HG02970 (cell line): ENCODE measurements around the gene HES2.
"Not testable (repeated sequence)": the region's sequence is repeated elsewhere in the genome, so short reads cannot be mapped to it uniquely, and the experiment has no call there.

Experiments
- ATAC-seq: cut with Tn5 transposase; IDR thresholded peaks from one replicate; pipeline ENCODE4 v1.9.1; 2021; ENCODE audit warnings: mild to moderate bottlenecking, moderate library complexity, moderate number of reproducible peaks; ENCODE audit not compliant: unreplicated experiment, low FRiP score

Gene HES2

DNA sequence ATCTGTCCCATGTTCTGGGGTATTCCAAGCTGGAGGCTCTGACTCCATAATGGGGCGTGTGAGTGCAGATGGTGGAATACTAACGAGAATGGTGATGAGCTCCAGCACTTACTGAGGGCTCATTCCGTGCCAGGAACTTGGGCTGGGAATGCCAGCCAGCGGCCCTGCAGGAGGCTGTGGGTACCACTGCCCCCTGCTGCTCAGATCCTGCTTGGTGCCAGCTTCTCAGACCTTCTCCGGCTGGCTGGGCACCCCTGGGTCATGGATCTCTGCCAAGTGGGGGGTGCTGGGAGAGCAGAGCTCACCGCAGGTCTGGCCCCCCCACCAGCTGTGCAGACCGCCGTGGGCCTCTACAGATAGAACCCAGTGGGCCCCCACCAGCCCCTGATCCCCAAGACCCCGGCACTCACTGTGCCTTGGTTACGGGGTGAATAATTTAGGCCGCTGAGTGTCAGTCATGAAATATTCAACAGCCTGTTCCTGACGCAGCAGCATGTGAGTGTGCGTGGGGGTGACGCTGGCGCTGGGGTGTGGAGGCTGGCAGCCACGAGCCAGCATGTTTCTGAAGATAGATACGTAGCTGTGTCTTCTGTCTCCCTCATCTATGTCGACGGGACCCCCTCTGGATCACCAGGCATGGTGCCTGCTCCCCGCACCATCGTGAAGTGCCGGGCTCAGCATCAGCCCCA is 17.4 kb upstream of the HES2 start:
- ATAC-seq, result not testable (repeated sequence)

DNA sequence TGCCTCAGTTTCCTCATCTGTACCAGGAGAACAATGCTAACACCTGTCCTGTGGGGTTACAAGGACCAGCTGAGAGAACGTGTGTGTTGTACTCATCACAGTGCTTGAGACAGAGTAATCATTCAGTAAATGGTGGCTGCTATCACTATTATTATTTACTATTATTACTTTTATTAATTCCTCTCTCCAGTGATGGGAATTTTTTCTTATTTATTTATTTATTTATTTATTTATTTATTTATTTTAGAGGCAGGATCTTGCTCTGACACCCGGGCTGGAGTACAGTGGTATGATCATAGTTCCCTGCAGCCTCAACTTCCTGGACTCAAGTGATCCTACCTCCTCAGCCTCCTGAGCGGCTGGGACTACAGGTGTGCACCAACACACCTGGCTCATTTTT is 16.6 kb upstream of the HES2 start:
- not testable (repeated sequence) for ATAC-seq

DNA sequence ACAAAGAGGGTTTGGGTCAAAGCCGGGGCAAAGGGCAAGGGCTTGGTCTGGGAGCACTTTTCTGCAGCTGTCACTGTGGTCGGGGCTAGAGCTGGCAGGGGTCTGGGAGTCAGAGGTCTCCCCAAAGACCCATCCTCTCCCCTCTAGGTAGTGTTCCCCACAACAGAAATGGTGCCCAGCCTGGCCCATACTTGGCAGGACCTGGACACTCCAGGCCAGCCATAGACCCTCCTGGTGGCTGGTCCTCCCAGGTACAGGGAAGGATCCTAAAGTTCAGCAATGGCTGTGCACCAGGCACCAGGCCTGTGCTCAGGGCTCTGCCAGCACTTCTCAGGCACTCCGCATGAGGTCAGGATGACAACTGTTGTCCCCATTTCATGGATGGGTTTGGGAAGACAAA is 15.8 kb upstream of the HES2 start:
- ATAC-seq, result no peak

DNA sequence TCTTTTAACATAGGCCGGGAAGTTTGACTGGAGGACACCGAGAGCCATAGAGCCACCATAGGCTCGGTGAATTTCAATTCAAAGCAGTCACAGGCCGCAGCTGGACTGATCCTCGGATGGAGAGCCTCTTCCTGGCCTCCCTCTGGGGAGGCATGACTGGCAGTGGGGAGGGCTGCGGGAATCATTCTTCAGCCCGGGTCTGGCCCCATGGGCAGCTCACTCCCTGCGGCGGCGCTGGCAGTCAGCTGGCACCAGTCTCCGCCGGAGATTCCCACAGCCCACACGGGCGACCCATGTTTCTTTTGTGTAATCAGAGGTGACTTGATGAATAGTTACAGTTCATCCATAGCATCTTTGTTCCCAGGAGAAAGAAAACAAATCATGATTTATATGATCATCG is 15.4 kb upstream of the HES2 start:
- no peak for ATAC-seq

DNA sequence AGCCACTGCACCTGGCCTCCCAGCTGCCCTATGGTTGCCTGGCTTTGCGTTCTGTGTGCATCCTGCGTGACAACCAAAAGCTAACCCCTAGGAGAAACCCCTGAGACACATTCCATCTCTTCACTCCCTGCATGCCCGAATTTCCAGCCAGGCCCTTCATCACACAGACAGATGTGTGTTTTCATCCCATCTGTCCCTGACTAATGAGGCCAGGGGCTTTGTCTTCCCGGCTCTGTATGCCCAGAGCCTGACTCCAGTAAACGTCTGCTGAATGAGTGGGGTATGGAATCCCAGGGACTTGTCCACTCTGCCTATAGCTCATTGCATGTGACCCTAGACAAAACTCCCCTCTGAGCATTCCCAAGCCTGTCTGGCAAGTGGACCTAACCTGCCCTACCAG is 14.5 kb upstream of the HES2 start:
- ATAC-seq, result no peak

DNA sequence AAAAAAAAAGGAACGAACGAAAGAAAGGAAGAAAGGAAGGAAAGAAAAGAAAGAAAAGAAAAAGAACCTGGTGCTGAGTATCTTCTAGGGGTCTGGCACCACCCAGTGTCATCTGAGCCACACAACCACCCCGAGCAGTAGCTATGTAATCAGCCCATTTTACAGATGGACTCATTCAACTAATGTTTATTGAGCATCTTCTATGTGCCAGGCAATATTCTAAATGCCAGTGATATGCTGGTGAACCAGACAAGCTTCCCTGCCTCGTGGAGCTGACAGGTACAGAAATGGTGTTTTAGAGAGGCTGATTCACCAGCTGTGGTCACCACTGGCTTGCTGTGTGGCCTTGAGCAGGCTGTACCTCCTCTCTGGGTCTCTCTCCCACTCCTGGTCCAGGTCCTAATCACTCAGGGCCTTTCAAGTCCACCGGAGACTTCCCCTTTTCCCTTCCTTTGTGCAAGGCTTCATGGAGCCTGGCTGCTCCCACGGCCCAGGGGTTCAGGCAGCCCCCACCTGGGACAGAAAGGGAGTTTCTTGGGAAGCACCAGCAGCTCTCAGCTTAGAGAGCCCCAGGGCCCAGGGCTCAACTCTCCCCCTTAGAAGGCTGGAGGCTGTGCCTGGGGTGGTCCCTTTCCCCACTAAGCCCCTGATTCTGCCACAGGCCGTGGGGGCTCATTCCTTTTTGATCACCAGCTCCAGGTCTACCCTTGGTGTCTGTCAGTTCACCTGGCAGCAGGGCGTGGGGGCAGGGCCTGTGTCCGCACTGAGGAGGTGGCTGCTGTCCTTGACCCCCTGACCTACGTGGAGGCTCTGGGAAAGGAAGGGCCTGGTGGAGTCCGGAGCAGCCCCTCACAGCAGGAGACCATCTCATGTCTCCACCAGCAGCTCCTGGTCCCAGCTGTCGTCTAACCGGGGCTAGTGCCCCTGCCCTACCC is 12.2 kb upstream of the HES2 start:
- not testable (repeated sequence) for ATAC-seq

DNA sequence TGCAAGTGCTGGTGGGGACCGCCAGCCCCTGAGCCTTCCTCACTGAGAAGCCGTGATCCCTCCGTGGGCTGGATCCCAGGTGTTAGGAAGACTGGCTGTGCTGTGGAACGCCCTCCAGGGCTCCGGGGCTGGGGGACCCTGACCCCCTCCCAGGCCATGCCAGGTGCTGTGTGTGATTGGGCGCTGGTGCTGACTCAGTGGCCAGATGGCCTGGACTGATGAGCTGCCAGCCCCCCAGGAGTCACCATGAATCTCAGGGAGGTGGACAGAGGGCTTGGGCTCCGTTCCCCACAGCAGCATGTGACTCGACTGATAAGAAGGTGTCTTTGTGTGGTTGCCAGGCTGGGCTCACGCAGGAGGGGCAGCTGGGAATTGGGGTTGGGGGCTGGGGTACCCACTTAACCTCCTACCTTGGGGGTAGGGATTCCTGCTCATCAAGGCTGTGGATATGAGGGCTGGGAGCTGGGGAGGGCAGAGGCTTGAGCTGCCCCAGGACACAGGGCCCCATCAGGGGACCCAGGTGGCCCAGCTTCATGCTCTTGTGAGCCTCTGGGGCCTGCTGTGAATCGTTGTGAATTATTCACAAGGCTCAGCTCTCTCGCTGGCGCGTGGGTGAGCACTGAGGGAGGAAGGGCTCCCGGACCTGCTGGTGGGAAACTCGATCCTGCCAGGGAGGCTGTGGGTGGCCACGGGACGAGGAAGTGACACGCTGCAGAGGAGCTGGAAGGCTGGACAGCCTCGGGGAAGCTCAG is 10.1 kb upstream of the HES2 start:
- not testable (repeated sequence) for ATAC-seq

DNA sequence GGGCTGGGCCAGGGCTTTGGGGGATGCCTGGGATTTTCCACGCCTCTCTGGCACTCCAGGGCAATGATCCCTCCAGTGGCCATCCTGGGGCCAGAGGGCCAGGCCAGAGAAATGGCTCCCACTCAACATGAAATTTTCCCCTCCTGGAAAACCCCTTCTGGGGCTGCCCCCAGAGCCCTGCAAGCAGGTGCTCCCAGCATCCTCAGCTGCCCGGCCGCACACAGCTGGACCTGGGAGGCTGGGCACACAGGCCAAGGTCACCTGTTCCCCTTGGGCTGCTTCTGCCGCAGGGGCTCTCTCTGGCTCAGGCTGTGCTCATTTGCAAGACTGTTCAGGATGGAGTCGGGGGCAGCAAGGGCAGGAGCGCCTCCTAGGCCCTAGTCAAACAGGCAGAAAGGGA is 8.7 kb upstream of the HES2 start:
- not testable (repeated sequence) for ATAC-seq

DNA sequence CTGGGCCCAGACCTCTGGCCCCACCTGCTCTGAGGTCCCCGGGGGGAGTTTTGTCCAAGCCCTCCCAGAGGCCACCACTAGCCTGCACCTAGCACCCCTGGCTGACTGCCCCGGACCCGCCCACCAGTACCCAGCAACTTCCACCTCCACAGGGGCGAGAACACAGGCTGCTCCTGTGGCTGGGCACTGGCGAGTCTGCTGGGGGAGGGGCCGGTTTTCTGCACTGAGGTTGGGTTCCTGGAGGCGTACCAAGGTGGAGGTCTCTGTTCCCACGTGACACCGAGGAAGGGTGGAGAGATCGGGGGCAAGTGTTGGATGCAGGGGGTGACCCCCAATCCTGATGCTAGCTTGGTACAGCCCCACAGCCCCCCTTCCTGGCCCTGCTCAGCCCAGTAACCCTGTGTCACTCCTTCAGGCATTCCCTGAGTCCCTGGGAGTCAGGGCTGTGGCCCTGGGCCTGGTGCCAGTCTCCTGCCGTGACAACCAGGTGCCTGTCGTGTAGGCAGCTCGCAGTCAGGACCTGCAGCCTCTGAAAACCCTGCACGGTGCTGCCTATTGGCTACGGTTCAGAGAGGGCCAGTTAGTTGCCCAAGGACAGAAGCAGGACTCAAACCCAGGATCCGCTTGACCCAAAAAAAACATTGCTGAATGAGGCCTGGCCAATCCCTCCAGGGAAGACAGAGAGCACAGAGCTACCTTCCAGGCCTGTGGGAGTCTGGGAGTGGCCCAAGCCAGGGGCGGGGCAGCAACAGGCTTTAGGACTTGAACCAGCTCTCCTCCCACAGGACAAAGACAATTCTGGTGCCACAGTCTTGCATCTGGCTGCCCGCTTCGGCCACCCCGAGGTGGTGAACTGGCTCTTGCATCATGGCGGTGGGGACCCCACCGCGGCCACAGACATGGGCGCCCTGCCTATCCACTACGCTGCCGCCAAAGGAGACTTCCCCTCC is 8.0 kb upstream of the HES2 start:
- ATAC-seq, result no peak

DNA sequence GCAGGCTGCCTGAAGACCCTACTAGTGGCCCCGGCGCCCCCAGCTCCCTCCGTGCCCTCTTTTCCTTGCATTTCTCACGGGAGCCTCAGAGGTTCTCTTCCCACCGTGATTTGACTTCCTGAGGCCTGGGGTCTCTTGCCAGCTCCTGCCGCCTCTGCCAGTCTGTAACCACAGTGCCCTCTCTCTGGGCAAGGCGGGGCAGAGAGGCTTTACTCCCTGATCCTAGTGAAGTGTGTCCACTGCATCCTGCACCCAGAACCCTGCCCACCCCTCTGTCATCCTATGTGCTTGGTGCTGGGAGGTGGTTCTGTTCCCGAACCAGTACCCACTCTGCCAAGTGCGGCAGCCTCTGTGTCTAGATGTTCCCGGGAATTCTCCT is 7.2 kb upstream of the HES2 start:
- no peak for ATAC-seq

DNA sequence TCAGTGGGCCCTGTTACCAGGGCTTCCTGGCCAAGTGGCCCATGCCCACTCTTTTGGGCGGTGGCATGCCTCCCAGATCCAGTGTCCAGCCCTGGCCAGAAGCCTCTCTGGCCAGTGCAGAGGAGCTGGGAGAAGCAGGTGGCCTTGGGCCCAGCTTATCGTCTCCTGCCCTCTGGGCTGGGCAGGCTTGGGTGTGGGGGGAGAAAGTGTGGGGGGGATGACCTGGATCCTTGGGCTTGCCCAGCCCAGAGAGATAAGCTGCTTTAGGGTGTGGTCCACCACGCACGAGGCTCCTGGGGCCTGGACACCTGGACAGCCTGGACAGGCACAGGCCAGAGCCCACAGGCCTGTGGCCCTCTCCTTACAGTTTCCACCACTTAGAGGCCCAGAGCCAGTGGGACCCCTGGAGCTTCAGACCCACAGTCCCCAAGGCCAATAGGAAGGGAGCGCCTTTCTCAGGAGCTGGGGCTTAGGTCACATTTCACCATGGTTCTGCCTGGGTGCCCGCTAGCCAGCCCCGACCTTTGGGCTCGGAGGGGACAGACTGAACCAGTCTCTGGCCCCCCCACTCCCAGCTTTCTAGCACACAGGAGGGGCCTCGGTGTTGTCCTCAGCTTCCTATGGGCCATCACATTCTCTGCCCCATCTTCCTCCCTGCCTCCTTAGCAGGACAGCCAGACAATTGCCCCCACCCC is 6.7 kb upstream of the HES2 start:
- no peak for ATAC-seq

DNA sequence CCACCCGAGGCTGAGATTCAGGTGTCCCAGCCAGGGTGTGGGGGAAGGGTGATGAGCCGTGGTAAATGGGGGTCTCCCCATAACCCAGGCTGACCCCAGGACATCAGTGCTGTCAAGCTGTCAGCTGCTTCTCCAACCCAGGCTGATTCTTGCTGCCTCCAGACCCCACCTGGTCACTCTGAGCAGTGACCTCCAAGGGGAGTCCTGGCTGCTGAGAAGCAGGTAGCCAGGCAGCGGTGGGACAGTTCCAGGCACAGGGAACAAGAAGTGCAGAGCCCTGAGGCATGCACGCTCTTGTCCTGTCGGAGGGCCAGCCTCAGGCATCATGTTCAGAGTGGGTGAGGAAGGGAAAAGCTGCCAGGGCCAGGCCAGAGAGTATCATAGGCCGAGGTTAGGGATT is 5.9 kb upstream of the HES2 start:
- no peak for ATAC-seq

DNA sequence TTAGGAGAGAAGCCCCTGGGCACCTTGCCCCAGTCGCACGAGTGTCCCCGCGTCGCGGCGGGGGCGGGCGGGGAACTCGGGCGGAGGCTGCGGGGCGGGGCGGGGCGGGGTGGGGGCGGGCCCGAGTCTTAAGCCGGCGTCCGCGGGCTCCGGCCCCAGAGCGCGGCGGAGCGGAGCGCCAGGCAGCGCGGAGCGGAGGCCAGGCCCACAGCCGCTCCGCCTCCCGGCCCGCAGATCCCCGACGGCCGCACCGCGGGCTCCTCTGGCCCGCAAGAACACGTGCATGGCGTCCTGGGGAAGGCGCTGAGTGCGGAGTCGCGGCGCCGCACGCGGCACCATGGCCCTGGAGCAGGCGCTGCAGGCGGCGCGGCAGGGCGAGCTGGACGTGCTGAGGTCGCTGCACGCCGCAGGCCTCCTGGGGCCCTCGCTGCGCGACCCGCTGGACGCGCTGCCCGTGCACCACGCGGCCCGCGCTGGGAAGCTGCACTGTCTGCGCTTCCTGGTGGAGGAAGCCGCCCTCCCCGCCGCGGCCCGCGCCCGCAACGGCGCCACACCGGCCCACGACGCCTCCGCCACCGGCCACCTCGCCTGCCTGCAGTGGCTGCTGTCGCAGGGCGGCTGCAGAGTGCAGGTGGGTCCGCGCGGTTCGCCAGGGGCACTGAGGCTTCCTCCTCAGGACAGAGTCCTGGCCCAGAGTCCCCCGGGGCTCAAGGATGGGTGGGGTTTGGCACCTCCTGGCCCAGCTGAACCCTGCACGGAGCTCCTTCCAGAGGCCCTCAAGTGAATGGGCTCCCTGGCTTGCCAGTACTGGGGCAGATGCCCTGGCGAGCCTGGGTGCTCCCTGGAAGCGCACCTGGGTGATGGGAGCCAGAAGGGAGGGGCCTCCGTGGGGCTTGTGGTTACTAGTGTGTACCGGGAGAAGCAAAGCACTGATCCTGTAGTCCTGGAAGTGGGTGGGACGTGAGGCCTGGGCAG is 5.2 kb upstream of the HES2 start, which contains the start of gene ESPN:
ESPN (plus strand) TSS at position 158 of the 975 bp plus-strand sequence; CDS start at position 338, 180 bp downstream.
- ATAC-seq, result no peak

DNA sequence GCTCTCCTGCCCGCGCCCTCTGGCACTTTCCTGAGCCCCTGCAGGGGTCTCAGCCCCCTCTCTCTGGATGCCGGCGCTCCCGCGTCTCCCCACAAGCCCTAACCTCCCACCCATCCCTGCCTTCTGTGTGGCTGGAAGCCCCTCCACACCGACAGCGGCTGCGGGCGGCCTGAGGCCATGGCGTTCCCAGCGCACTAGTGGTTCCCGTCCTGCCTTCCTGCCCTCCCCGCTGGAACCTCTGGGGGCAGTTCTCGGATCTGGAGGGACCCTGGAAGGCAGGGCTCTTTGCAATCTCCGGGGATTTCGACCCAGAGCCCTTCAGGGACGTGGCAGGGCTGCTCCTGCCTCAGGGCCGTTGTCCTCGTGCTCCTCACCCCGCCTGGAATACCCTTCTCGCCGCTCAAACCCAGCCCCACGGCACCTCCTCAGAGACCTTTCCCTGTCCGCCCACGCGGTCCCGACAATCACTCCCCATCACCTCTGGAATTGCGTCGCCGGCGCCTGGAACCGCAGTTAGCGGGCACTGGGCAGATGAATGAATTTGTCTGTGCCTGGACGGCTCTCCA is 4.4 kb upstream of the HES2 start:
- ATAC-seq, result no peak

DNA sequence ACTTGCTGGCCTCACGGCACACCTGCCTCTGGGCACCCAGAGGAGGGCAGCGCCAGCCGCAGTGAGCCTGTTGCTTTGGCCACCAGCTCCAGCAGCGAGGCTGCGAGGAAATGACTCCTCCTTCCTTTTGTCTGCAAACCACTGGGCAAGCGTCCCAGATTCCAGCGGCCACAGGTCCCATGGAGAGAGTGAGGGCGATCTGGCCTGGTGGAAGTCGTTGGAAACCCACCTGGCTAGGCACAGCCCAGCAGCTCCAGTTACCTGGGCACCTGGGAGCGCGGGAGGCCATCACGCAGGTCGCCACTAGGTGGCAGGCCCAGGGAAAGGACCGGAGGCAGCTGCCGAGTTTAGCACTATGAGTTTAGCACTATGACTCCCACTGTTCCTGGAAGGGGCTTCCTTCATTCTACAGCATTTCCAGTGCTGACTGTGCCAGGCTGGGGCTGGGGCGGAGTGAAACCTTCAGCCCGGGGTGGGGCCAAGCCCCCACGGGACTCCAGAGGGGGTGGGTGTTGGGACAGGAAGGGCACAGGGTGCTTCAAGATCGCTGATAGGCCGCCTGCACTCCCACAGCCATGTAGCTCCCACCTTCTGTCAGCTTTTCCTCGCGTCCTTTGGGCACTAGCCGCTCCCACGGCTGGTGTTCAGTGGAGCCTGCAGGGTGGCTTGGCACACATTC is 3.7 kb upstream of the HES2 start:
- no peak for ATAC-seq

DNA sequence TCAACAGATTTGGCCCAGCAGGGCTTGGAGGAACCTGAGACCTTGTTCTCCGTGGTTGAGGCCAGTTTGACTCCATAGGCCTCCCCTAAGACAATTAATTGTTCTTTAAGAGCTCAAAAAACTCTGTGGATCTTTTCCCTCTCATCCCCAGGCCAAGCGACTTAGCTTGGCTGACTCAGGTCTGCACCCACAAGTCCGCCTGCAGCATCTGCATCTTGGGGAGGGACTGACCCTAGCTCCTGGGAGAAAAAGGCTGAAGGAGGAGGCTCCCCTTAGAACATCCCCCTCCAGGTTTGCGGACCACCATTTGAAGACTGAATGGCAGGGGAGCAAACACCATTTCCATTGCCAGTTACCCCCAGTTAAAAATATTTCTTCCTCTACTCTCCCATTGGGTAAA is 1.5 kb upstream of the HES2 start:
- no peak for ATAC-seq

DNA sequence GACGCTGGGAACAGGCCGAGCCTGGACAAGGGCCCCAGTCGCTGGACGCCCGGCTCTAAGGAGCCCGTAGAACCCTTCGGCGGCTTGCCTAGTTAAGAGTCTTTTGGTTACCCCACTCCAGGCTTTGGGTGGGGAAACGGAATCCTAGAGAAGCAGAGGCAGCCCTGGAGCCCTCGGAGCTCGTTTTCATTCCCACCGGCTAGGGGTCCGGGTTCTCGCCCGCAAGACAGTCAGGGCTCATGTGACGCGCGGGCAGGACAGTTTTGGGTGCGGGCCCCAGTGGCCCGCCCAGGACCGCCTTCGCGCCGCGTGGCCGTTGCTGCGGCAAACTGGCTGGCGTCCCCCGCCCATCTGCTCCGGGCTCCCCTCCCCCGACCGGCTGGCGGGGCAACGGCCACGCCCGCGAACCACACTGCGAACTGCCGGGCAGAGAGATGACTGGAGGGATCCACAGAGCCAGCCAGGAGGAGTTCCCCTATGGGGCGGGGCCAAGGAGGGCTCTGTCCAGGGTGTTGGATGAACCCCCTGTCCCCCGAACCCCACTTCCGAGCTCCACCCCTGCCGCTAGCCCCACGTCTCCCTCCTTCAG is 829 bp upstream of the HES2 start:
- no peak for ATAC-seq
